Endothelial cell (in vitro differentiated cells): ENCODE measurements around the gene GJA9. TPM values are rescaled to one million over a fixed set of nuclear protein-coding genes. Genes with fewer than 3 reads are reported as not detected.
A peak's percentile ranks its signal among the peaks of the same experiment; 100 is the strongest.

Experiments
- DNase-seq: peaks from one replicate; pipeline ENCODE4 v3.0.0; 2021; ENCODE audit warnings: low spot score
- H3K27ac Mint-ChIP-seq: one replicate; pipeline ENCODE4 v1.8.0; 2021; ENCODE audit warnings: mixed read lengths, inconsistent platforms; ENCODE audit not compliant: unreplicated experiment
- H3K27me3 Mint-ChIP-seq: one replicate; pipeline ENCODE4 v1.8.0; 2021; ENCODE audit warnings: mild to moderate bottlenecking, moderate library complexity, mixed read lengths, inconsistent platforms; ENCODE audit not compliant: unreplicated experiment
- H3K36me3 Mint-ChIP-seq: one replicate; pipeline ENCODE4 v1.8.0; 2021; ENCODE audit warnings: mild to moderate bottlenecking, low read depth, mixed read lengths, inconsistent platforms; ENCODE audit not compliant: unreplicated experiment
- H3K4me1 Mint-ChIP-seq: one replicate; pipeline ENCODE4 v1.8.0; 2021; ENCODE audit warnings: mild to moderate bottlenecking, mixed read lengths, inconsistent platforms; ENCODE audit not compliant: unreplicated experiment
- H3K4me3 Mint-ChIP-seq: one replicate; pipeline ENCODE4 v1.8.0; 2021; ENCODE audit warnings: mild to moderate bottlenecking, mixed read lengths, inconsistent platforms; ENCODE audit not compliant: unreplicated experiment
- H3K9me3 Mint-ChIP-seq: one replicate; pipeline ENCODE4 v1.8.0; 2021; ENCODE audit warnings: mixed read lengths, inconsistent platforms; ENCODE audit not compliant: unreplicated experiment
- total RNA-seq: library from RNA; stranded (reverse); fragmentation: NEBNext Ultra II Directional; extraction: Animal tissue kit (Norgen Biotek cat#: 25700); gene quantifications from one replicate; pipeline ENCODE4 v1.2.1, GENCODE V29; 2021; ENCODE audit not compliant: unreplicated experiment
- TF ChIP-seq, protein P1 (sequence below): fragments of 200-600 bp; sonication (generic); IDR thresholded peaks from one replicate; pipeline ENCODE4 v1.5.0; 2021; ENCODE audit warnings: antibody characterized with exemption; ENCODE audit not compliant: unreplicated experiment

The GJA9 gene
- total RNA-seq, 1 donor from 2014 or later = not detected

- Mint-ChIP-seq H3K27me3 (no peaks in the 10 kb centered on the region), H3K9me3 (no peaks in the 10 kb centered on the region), H3K4me3 (peak within 1 kb of the TSS; percentile 98), H3K27ac (peak within 1 kb of the TSS; percentile 39), H3K36me3 (peaks cover 12% of the 10 kb centered on the region), H3K4me1 (peaks cover 16% of the 10 kb centered on the region)
- DNase-seq = peak; percentile 99
- TF ChIP-seq, protein P1, sequence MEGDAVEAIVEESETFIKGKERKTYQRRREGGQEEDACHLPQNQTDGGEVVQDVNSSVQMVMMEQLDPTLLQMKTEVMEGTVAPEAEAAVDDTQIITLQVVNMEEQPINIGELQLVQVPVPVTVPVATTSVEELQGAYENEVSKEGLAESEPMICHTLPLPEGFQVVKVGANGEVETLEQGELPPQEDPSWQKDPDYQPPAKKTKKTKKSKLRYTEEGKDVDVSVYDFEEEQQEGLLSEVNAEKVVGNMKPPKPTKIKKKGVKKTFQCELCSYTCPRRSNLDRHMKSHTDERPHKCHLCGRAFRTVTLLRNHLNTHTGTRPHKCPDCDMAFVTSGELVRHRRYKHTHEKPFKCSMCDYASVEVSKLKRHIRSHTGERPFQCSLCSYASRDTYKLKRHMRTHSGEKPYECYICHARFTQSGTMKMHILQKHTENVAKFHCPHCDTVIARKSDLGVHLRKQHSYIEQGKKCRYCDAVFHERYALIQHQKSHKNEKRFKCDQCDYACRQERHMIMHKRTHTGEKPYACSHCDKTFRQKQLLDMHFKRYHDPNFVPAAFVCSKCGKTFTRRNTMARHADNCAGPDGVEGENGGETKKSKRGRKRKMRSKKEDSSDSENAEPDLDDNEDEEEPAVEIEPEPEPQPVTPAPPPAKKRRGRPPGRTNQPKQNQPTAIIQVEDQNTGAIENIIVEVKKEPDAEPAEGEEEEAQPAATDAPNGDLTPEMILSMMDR = no peak
Measured at GRCh38 chr1:38859561-38860453, 21.6 kb downstream of the GJA9 start, which contains the start of gene RRAGC. TSS of gene RRAGC (minus strand) at chr1:38859772. CDS start at chr1:38859646, 126 bp downstream.

DNA sequence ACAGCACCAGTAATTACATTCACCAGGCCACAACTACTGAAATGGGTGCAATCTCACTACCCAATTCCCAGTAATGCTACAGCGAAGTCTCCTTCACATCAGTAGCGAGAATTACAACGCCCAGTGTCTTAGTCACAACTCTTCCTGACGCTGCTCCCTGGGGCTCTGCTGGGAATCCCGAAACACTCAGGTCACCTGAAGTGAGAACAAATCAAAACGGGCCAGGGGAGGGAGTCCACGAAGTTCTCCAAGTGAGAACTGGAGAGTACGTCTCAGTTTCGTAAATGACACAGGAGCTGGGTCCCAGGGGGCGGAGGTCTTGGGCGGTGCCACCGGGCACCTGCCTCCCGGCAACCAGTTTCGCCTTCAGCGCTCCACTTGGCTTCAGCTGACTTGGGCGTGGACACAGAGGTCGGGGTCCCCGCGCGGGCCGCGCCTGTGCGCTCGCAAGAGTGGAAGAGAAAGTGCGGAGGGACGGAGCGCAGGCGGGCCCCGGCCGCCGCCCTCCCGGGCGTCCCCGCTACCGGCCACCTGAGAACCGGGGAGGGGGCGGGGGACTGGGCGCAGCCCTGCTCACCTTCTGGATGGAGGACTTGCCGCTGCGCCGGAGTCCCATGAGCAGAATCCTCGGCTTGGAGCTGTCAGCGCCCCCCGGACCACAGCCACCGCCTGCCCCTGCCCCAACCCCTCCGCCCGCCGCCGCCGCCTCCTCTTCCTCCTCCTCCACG, 22.4 kb downstream of the GJA9 start:
- peaks cover 12% of the 10 kb centered on the region for H3K36me3 Mint-ChIP-seq
- H3K9me3 Mint-ChIP-seq = no peaks in the 10 kb centered on the region
- no peak overlapping the region for H3K27ac Mint-ChIP-seq
- peak; percentile 26 for DNase-seq
- peaks cover 16% of the 10 kb centered on the region for H3K4me1 Mint-ChIP-seq
- no peaks in the 10 kb centered on the region for H3K27me3 Mint-ChIP-seq
- TF ChIP-seq, protein P1 = no peak
- H3K4me3 Mint-ChIP-seq = peak overlapping the region; percentile 98

DNA sequence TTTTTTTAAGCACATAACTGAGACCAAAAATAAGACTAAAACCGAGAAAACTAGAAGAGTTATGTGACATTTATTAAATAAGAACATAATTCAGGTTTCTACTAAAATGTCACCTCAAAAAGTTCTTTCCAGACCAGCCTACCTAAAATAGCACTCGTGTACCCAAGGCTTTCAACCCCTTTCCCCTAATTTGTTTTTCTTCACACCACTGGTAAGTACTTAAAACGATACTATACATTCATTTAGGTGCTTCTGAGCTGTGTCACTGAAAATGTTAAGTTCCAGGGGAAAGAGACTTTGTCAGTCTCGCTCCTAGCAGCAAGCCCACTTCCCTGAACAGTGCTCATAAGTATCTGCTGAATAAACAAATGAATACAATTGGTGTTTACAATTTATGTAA, 28.6 kb downstream of the GJA9 start:
- DNase-seq = no peak
- no peaks in the 10 kb centered on the region for H3K9me3 Mint-ChIP-seq
- H3K27ac Mint-ChIP-seq = no peak overlapping the region
- H3K4me3 Mint-ChIP-seq = no peak overlapping the region
- no peaks in the 10 kb centered on the region for H3K27me3 Mint-ChIP-seq
- H3K4me1 Mint-ChIP-seq = no peaks in the 10 kb centered on the region
- peaks cover 3% of the 10 kb centered on the region for H3K36me3 Mint-ChIP-seq
- TF ChIP-seq, protein P1 = no peak

- DNase-seq = no peak
- Mint-ChIP-seq H3K4me1 (no peaks in the 10 kb centered on the region), H3K9me3 (no peaks in the 10 kb centered on the region), H3K27ac (no peak overlapping the region), H3K27me3 (no peaks in the 10 kb centered on the region), H3K4me3 (no peak overlapping the region), H3K36me3 (peaks cover 24% of the 10 kb centered on the region)
- TF ChIP-seq, protein P1 = no peak
Measured at GRCh38 chr1:38848071-38848470, 33.3 kb downstream of the GJA9 start.
